ENCODE measurements around the gene RNF227.
"Not testable (repeated sequence)": the region's sequence is repeated elsewhere in the genome, so short reads cannot be mapped to it uniquely, and the experiment has no call there.

The RNF227 gene

GRCh38 chr17:7864384-7864783 lies 51.7 kb downstream of the RNF227 start:
- not testable (repeated sequence) for DNase-seq (ENCODE audit: low spot score)
